B cell (primary cell): Measurements from ENCODE around the gene GCAT. TPM values are rescaled to one million over a fixed set of nuclear protein-coding genes. Genes with fewer than 3 reads are reported as not detected.

Experiments used
- ATAC-seq: fragments of 200-7000 bp; cut with Tn5 transposase; one replicate; pipeline ENCODE4 v1.10.0; 2021; ENCODE audit warnings: low read depth, mild to moderate bottlenecking, moderate number of reproducible peaks, moderate library complexity
- CTCF ChIA-PET: fragments of 350-600 bp; sonication (Branson Sonifier 250); formaldehyde crosslinking; loops from one replicate; lab custom pipeline; 2021; ENCODE audit warnings: antibody characterized with exemption, inconsistent platforms; lab: Charles Lee
- POLR2A ChIA-PET: fragments of 350-600 bp; sonication (Branson Sonifier 250); formaldehyde crosslinking; loops from one replicate; lab custom pipeline; 2021; ENCODE audit warnings: antibody characterized with exemption; lab: Charles Lee
- DNase-seq: peaks from one replicate; pipeline ENCODE4 v3.0.0; 2013
- H2AFZ ChIP-seq: 2 replicates; pipeline ENCODE4 v1.6.1; 2012; ENCODE audit warnings: mild to moderate bottlenecking, low read depth, low read length; ENCODE audit not compliant: insufficient read depth, poor library complexity, severe bottlenecking
- H3K27ac ChIP-seq, 2 donors: 1 replicate in 1 of 2; 2 replicates in 1 of 2; pipeline ENCODE4 v1.5.1; 2012 to 2013; ENCODE audit warnings: low read length in 2 of 2, mild to moderate bottlenecking in 2 of 2, moderate library complexity in 1 of 2
- H3K27me3 ChIP-seq, 4 experiments: fragments of 200-600 bp in 1 of 4; sonication (generic) in 1 of 4; replicated peaks in 1 of 4; 1 replicate in 2 of 4; 2 replicates in 2 of 4; pipeline versions ENCODE4 v1.6.1 to v1.7.0; 2013 to 2016; ENCODE audit warnings: low read length in 3 of 4, mild to moderate bottlenecking in 2 of 4, mixed read lengths in 1 of 4, moderate library complexity in 1 of 4; ENCODE audit not compliant: insufficient read depth in 4 of 4, control insufficient read depth in 3 of 4; ENCODE audit errors: control extremely low read depth in 1 of 4
- H3K36me3 ChIP-seq, 2 experiments: replicated peaks in 1 of 2; 1 replicate in 1 of 2; 2 replicates in 1 of 2; pipeline versions ENCODE4 v1.6.1 to v1.7.1; 2013; ENCODE audit warnings: low read length in 1 of 2; ENCODE audit not compliant: insufficient read depth in 2 of 2, control insufficient read depth in 1 of 2; ENCODE audit errors: control extremely low read depth in 1 of 2, extremely low read depth in 1 of 2
- H3K4me1 ChIP-seq, 2 donors: fragments of 200-600 bp in 1 of 2; sonication (generic) in 1 of 2; 1 replicate in 1 of 2; 2 replicates in 1 of 2; pipeline versions ENCODE4 v1.5.1 to v1.6.1; 2013 to 2017; ENCODE audit warnings: low read length in 2 of 2; ENCODE audit not compliant: control insufficient read depth in 2 of 2, insufficient read depth in 2 of 2
- H3K4me2 ChIP-seq: replicated peaks from 2 replicates; pipeline ENCODE3; 2012; ENCODE audit warnings: mild to moderate bottlenecking, low read depth, low read length; ENCODE audit not compliant: poor library complexity, severe bottlenecking
- H3K4me3 ChIP-seq, 5 experiments: fragments of 200-600 bp in 1 of 5; sonication (generic) in 1 of 5; 1 replicate in 3 of 5; 2 replicates in 2 of 5; pipeline versions ENCODE4 v1.5.1 to v1.7.0; 2011 to 2016; ENCODE audit warnings: low read length in 4 of 5, mild to moderate bottlenecking in 4 of 5, low read depth in 2 of 5, control low read depth in 1 of 5, moderate library complexity in 1 of 5; ENCODE audit not compliant: insufficient read depth in 1 of 5; ENCODE audit errors: control extremely low read depth in 1 of 5, extremely low read depth in 1 of 5
- H3K79me2 ChIP-seq: fragments of 200-600 bp; sonication (generic); one replicate; pipeline ENCODE4 v1.6.0; 2016; ENCODE audit warnings: low read length; ENCODE audit not compliant: control insufficient read depth, insufficient read depth
- H3K9ac ChIP-seq: fragments of 200-600 bp; sonication (generic); 2 replicates; pipeline ENCODE4 v1.6.1; 2017; ENCODE audit warnings: mild to moderate bottlenecking, low read length, moderate library complexity
- H3K9me3 ChIP-seq, 3 donors: one replicate each; pipeline versions ENCODE4 v1.6.1 to v1.7.1; 2013; ENCODE audit warnings: low read length in 2 of 3; ENCODE audit not compliant: control insufficient read depth in 2 of 3, insufficient read depth in 1 of 3; ENCODE audit errors: control extremely low read depth in 1 of 3
- H4K20me1 ChIP-seq: 2 replicates; pipeline ENCODE4 v1.6.0; 2012; ENCODE audit warnings: mild to moderate bottlenecking, low read length; ENCODE audit not compliant: insufficient read depth, control insufficient read depth, poor library complexity, severe bottlenecking
- H3K27ac Mint-ChIP-seq: one replicate; pipeline ENCODE4 v1.8.0; 2021; ENCODE audit warnings: mixed read lengths
- H3K27me3 Mint-ChIP-seq: one replicate; pipeline ENCODE4 v1.8.0; 2021; ENCODE audit warnings: mixed read lengths
- H3K4me1 Mint-ChIP-seq: one replicate; pipeline ENCODE4 v1.8.0; 2021; ENCODE audit warnings: mixed read lengths
- H3K4me3 Mint-ChIP-seq: one replicate; pipeline ENCODE4 v1.8.0; 2021; ENCODE audit warnings: mixed read lengths
- H3K9me3 Mint-ChIP-seq: one replicate; pipeline ENCODE4 v1.8.0; 2022; ENCODE audit warnings: mixed read lengths; ENCODE audit not compliant: insufficient read depth
- CTCF ChIP-seq: fragments of 200-600 bp; IDR thresholded peaks from one replicate; pipeline ENCODE4 v1.8.0; 2022; ENCODE audit warnings: antibody characterized with exemption, mild to moderate bottlenecking
- EZH2 ChIP-seq: IDR thresholded peaks from 2 replicates; pipeline ENCODE4 v1.6.1; 2012; ENCODE audit warnings: borderline replicate concordance, low read depth, mild to moderate bottlenecking, moderate library complexity, low read length; ENCODE audit not compliant: insufficient read depth, poor library complexity, severe bottlenecking
- WGBS: methylation state at CpG from one replicate; pipeline ENCODE4 v1.1.5; 2013; ENCODE audit warnings: missing lambda C conversion rate; ENCODE audit not compliant: insufficient coverage; 5-methylcytosine and 5-hydroxymethylcytosine counted together
- intact Hi-C: fragments of 100-400 bp; cut with micrococcal nuclease; formaldehyde crosslinking; loops from one replicate; pipeline ENCODE4 v1.10.0; 2022
- polyA plus RNA-seq: library from polyadenylated mRNA; depleted of rRNA; stranded (reverse); fragments of >200 nt; gene quantifications from 2 replicates; pipeline ENCODE4 v1.2.3, GENCODE V29; 2012
- total RNA-seq, 2 donors: library from RNA; stranded (reverse); fragments of 120-200 nt in 1 of 2; gene quantifications; 1 replicate in 1 of 2; 2 replicates in 1 of 2; pipeline versions ENCODE4 v1.2.3 to v1.2.4, GENCODE V29; 2013 to 2022

Gene GCAT
- total and polyA plus RNA-seq, 2 donors (not counting 1 experiment from before 2014, with no cell fraction given), result 0.15 to 0.47 TPM

- DNase-seq (no peak), ATAC-seq (no peak)
- Mint-ChIP-seq H3K27ac (no peak overlapping the region), H3K27me3 (peaks cover 56% of the 10 kb centered on the region), H3K4me3 (peak overlapping the region; percentile 72), H3K4me1 (peaks cover 35% of the 10 kb centered on the region), H3K9me3 (no peaks in the 10 kb centered on the region)
- H3K4me1 ChIP-seq, result peaks cover 51 to 58% of the 10 kb centered on the region in 2 donors
- no peak overlapping the region for H3K4me3 ChIP-seq
- peaks cover 5% of the 10 kb centered on the region for H4K20me1 ChIP-seq
- H3K27ac ChIP-seq, result no peak overlapping the region
- H3K36me3 ChIP-seq, result no peaks in the 10 kb centered on the region
- H3K27me3 ChIP-seq, result peaks cover 0 to 71% (median 44%) of the 10 kb centered on the region in 4 experiments
- 33% methylated on average over 13 of the region's 16 CpGs for WGBS
- intact Hi-C loops, result no loop called here
- no peaks in the 10 kb centered on the region for H3K79me2 ChIP-seq
- H3K9me3 ChIP-seq, result peaks cover 0 to 39% (median 0%) of the 10 kb centered on the region in 3 donors
- no peak overlapping the region for H2AFZ ChIP-seq
- TF ChIP-seq EZH2 (no peak), CTCF (no peak)
- ChIA-PET CTCF (no interaction called here), POLR2A (no interaction called here)
- H3K4me2 ChIP-seq, result peak overlapping the region; percentile 75
- H3K9ac ChIP-seq, result no peak overlapping the region
Measured at GRCh38 chr22:37803195-37803638, 4.5 kb upstream of the GCAT start.

GRCh38 chr22:37803639-37804351, 3.9 kb upstream of the GCAT start:
- Mint-ChIP-seq H3K27me3 (peaks cover 57% of the 10 kb centered on the region), H3K9me3 (no peaks in the 10 kb centered on the region), H3K27ac (peak overlapping the region; percentile 3), H3K4me3 (peak overlapping the region; percentile 72), H3K4me1 (peaks cover 35% of the 10 kb centered on the region)
- DNase-seq, result peak; percentile 35
- Histone ChIP-seq H2AFZ (peak overlapping the region; percentile 79), H3K27me3 (peaks cover 0 to 77% (median 46%) of the 10 kb centered on the region in 4 experiments), H3K9me3 (peaks cover 0 to 39% (median 0%) of the 10 kb centered on the region in 3 donors), H3K9ac (no peak overlapping the region), H4K20me1 (peaks cover 5% of the 10 kb centered on the region), H3K4me2 (peak overlapping the region; percentile 89), H3K36me3 (no peaks in the 10 kb centered on the region), H3K79me2 (no peaks in the 10 kb centered on the region), H3K4me1 (peaks cover 57 to 63% of the 10 kb centered on the region in 2 donors), H3K4me3 (no peak overlapping the region), H3K27ac (no peak overlapping the region)
- TF ChIP-seq CTCF (no peak), EZH2 (no peak)
- POLR2A ChIA-PET, result no interaction called here
- CTCF ChIA-PET, result interaction anchor here (0.7 kb wide), 1 partner anchor 13 kb away, joined by 3 read pairs; no protein-coding TSS in a partner anchor
- WGBS, result 86% methylated on average over 26 of the region's 34 CpGs
- no peak for ATAC-seq
- intact Hi-C loops, result no loop called here
